GM19467 (cell line): Measurements from ENCODE around the gene SMG1.
"Not testable (repeated sequence)": the region's sequence is repeated elsewhere in the genome, so short reads cannot be mapped to it uniquely, and the experiment has no call there.

Experiments used
- ATAC-seq: cut with Tn5 transposase; IDR thresholded peaks from one replicate; pipeline ENCODE4 v1.9.1; 2021; ENCODE audit warnings: mild to moderate bottlenecking, moderate library complexity; ENCODE audit not compliant: unreplicated experiment

The SMG1 gene

GRCh38 chr16:18801145-18801972 lies 124.8 kb downstream of the SMG1 start, which contains the start of gene ARL6IP1:
ARL6IP1 (minus strand) TSS chr16:18801549; CDS start chr16:18801466, 83 bp downstream.
- peak; percentile 92 for ATAC-seq

- ATAC-seq, result no peak
Observed at GRCh38 chr16:18800775-18801144, 125.4 kb downstream of the SMG1 start.

- ATAC-seq, result no peak
Observed at GRCh38 chr16:18800293-18800692, 125.9 kb downstream of the SMG1 start.

DNA sequence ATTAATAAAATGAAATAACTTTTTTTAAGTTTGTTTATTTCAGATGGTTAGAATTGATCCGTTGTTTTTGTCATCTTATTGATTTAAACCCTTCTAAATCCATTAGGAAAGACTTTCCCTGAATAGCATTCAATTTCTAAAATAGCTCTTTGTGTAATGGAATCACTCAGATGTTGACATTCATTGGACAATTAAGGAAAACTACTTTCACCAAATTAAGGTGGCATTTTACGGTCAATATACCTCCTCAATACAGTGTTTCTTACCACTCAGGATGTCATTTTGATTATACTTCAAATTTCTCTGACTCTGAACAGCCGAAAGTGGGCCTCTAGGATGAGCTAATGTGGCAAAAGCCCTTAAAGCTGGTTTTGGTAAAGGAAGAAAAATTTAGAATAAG lies 126.7 kb downstream of the SMG1 start:
- no peak for ATAC-seq

GRCh38 chr16:18797746-18798145 lies 128.5 kb downstream of the SMG1 start:
- no peak for ATAC-seq

GRCh38 chr16:18796377-18796776 lies 129.8 kb downstream of the SMG1 start:
- ATAC-seq, result no peak

DNA sequence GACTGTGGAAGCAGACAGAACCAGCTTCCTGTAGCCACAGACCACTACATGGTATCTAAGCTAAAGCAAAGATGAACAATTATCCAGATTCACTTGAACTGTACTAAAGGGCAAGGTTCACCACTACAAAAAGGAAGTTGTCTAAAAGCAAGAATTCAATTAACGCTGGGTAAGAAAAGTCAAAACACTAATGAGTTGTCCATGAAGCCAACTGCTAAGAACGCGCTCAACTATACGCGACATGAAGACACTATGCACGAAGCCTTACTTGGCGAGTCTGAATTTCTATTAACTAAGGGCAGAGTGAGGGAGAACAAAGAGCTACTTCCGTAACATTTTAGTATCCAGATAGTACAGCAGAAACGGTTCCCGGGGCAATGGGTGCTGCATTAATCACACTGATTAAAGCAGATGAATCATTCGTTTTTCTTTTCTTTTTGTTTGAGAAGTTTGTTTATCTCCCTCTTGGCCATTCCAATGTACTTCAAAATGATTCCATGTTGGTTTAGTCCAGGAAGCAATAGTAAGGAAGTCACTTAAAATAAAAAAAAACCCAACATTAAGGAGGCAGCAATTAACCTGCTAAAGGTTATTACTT lies 133.3 kb downstream of the SMG1 start:
- ATAC-seq, result no peak

GRCh38 chr16:18789850-18790706 lies 136.1 kb downstream of the SMG1 start, which contains the start of gene RPS15A:
RPS15A (minus strand) TSS chr16:18790334; CDS start chr16:18789113, 1,221 bp downstream.
- peak; percentile 76 for ATAC-seq

GRCh38 chr16:18789515-18789849 lies 136.7 kb downstream of the SMG1 start:
- no peak for ATAC-seq

DNA sequence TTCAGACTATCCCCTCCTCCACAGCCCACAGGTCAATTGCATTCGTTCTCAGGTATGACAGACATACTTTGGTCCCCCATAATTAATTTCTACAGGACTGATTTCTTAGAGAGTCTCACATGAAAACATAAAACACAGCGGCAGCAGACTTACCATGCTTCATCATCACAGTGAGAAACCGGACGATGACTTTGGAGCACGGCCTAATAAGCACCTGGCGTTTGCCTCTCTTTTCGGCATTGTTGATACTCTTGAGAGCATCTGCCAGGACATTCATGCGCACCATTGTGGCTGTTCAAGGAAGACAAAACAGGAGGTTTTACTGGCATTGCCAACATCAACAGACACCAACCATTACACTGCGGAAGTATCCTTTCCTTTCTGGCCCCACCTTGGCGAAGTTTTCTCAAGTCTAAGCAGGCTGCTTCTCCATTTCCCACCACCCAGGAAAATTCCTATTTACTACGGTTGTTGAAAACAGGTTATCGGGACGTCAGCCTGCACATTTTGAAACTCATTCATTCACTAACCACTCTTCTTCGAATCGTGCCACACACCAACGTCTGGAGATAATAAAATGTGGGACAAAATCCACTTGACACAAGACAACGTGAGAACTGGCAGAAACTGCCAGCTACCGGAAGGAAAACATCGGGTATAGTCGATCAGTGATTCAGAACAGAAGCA lies 137.2 kb downstream of the SMG1 start:
- ATAC-seq, result no peak

GRCh38 chr16:18784917-18785623 lies 141.1 kb downstream of the SMG1 start:
- ATAC-seq, result no peak

- no peak for ATAC-seq
Observed at GRCh38 chr16:18783430-18784341, 142.5 kb downstream of the SMG1 start.

- ATAC-seq, result no peak
Observed at GRCh38 chr16:18782697-18783429, 143.3 kb downstream of the SMG1 start.

DNA sequence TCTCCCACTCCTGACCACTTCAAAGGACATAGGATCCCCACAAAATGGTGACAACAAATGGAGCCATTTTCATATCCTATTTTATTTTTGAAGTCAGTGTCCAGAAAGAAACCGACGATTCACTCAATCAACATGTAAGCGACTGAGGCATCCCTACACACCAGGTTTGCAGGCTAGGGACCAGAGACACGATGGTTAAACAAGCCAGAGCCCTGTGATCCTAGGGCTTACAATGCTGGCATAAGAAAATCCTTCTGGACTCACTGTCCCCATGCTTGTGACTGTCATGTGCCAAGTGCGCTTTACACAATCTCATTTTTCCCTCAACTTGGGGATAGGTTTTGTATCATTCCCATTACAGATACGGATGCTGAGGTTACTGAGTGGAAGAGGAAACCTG lies 145.0 kb downstream of the SMG1 start:
- not testable (repeated sequence) for ATAC-seq

- not testable (repeated sequence) for ATAC-seq
Observed at GRCh38 chr16:18780460-18781026, 145.7 kb downstream of the SMG1 start.

DNA sequence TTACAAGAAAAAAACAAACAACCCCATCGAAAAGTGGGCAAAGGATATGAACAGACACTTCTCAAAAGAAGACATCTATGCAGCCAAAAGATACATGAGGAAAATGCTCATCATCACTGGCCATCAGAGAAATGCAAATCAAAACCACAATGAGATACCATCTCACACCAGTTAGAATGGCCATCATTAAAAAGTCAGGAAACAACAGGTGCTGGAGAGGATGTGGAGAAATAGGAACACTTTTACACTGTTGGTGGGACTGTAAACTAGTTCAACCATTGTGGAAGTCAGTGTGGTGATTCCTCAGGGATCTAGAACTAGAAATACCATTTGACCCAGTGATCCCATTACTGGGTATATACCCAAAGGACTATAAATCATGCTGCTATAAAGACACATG lies 148.5 kb downstream of the SMG1 start:
- not testable (repeated sequence) for ATAC-seq

GRCh38 chr16:18776334-18776733 lies 149.9 kb downstream of the SMG1 start:
- ATAC-seq, result not testable (repeated sequence)

DNA sequence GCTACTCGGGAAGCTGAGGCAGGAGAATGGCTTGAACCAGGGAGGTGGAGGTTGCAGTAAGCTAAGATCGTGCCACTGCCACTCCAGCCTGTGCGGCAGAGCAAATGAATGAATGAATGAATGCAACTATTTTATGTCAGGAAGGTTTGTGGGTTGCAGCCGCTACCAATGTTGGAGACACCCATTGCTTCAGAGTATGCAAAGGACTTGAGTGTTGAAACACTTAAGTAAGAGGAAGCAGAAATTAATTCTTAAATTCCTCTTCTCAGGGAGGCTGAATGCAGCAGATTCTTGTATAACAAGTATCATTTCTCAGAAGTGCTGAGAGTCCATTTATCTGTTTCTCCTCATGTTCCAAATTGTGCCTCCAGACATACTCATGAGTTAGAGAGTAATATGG lies 151.6 kb downstream of the SMG1 start:
- not testable (repeated sequence) for ATAC-seq
